ENCODE data around the gene KRTAP10-10.
"Not testable (repeated sequence)": the region's sequence is repeated elsewhere in the genome, so short reads cannot be mapped to it uniquely, and the experiment has no call there.

Gene KRTAP10-10

DNA sequence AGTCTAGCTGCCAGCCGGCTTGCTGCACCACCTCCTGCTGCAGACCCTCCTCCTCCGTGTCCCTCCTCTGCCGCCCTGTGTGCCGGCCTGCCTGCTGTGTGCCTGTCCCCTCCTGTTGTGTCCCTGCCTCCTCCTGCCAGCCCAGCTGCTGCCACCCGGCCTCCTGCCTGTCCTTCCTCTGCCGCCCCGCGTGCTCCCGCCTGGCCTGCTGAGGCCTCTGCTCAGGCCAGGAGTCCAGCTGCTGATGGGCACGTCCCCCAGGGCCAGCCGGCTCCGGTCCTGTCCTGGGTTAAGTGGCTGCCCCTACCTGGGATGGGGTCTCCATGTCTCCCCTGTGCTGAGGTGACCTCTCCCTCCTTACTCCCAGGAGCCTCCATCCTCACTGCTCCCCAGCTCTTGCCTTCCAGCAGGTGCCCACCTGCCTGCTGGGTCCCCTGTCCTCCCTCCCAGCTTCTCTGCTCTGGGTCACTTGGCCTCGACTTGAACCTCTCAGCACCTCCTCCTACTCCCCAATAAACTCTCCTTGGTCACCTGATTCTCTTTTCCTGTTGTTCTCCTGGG is 24.4 kb upstream of the KRTAP10-10 start:
- no peak overlapping the region for H3K4me3 ChIP-seq (ENCODE audit: low read length)
- no peak for TF ChIP-seq ZNF274 (IDR thresholded peaks at IDR 0.05; ENCODE audit: low read depth, low read length)

- H3K4me3 ChIP-seq (ENCODE audit: low read length) = no peak overlapping the region
- no peak for TF ChIP-seq ZNF274 (IDR thresholded peaks at IDR 0.05; ENCODE audit: low read depth, low read length)
Observed at GRCh38 chr21:44613386-44614155, 23.6 kb upstream of the KRTAP10-10 start.

DNA sequence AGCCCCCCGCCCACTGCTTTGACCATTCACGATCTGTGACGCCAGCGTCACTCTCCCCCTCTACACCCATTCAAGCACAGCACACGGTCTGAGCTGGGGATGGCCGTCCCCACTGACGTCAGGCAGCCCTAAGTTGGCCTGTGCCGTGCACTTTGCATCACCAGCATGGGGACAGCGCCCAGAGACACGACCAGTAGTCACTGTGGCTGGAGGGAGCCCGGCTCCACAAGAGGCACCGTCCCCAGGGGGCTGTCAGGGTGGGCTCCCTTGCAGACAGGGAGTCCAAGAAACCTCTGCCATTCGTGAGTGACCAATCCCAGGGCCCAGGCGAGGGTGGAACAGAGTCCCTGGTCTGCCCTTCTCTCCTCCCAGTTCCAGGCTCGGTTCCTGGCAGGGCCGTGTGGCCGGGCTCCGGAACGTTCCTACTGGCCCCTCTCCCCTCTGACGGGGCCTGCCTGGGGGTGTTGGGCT is 23.0 kb upstream of the KRTAP10-10 start:
- no peak for TF ChIP-seq ZNF274 (IDR thresholded peaks at IDR 0.05; ENCODE audit: low read depth, low read length)
- H3K4me3 ChIP-seq (ENCODE audit: low read length) = no peak overlapping the region

DNA sequence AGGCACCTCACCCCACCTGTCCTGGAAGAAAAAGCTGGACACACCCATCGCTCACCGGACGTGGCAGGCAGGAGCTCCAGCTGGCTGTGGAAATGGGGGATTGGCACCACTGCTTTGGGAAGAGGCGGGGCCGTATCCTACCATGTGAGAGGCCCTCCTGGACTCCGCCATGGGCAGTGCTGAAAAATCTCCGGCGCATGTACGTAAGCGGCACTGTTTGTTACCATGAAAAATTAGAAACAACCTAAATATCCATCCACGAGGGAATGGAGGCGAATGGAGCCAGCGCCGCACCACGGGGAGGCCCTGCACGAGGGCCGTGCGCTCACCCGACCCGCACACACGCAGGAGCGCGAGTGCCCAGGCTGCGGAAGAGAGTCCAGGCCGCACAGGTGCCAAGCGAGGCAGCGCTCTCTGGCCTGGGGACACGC is 22.2 kb upstream of the KRTAP10-10 start:
- H3K4me3 ChIP-seq (ENCODE audit: low read length) = no peak overlapping the region
- TF ChIP-seq ZNF274 (IDR thresholded peaks at IDR 0.05; ENCODE audit: low read depth, low read length) = no peak

DNA sequence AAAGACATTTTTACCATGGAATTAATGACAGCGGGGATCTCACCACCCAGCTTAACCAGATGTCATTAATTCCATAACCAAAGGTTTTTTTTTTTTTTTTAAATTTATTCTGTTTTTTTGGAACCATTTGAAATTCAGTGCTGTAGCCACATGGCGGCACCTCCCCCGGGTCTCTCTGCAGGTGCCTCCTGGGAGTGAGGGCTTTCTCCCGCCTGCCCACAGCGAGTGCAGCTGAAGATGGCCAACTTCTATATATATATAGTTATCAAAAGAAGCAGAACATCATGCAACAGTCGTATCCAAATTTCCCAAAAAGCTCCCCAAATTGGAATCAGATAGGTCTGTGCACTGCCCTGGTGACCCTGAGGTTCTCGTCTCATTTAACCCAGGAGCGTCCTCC is 21.7 kb upstream of the KRTAP10-10 start:
- H3K4me3 ChIP-seq (ENCODE audit: low read length) = no peak overlapping the region
- no peak for TF ChIP-seq ZNF274 (IDR thresholded peaks at IDR 0.05; ENCODE audit: low read depth, low read length)

DNA sequence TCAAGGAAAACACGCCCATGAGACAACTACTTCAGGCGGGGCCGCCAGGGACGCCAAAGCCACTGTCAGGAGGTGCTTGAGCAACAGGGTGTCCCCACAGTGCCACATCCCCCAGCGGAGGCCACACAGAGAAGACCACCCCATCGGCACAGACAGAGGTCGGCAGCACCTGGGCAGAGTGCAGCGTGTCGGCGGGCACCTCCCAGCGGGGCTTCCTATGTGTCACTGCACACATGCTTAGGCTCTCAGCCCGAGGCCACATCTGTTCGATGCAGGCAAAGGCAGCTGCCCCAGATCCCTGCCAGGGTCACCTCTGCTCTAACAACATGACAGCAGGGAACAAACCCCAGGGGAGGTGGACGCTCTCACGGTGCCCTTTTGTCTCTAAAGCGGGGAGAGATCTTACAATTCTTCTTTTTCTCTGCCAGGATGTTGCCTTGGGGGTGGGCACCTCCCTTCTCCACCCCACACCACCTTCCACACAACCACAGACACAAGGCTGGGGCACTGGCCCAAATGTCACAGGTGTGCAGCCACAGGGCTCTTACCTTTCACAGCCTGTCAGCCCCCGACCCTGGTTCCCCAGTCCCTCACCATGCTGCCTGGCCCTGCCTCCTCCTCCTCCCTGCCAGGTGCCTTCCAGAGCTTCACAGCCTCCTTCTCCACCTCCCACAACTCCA is 21.1 kb upstream of the KRTAP10-10 start:
- H3K4me3 ChIP-seq (ENCODE audit: low read length) = no peak overlapping the region
- no peak for TF ChIP-seq ZNF274 (IDR thresholded peaks at IDR 0.05; ENCODE audit: low read depth, low read length)

GRCh38 chr21:44616591-44616926 is 20.6 kb upstream of the KRTAP10-10 start:
- no peak overlapping the region for H3K4me3 ChIP-seq (ENCODE audit: low read length)
- TF ChIP-seq ZNF274 (IDR thresholded peaks at IDR 0.05; ENCODE audit: low read depth, low read length) = no peak

- TF ChIP-seq ZNF274 (IDR thresholded peaks at IDR 0.05; ENCODE audit: low read depth, low read length) = no peak
- no peak overlapping the region for H3K4me3 ChIP-seq (ENCODE audit: low read length)
Observed at GRCh38 chr21:44617071-44617501, 20.1 kb upstream of the KRTAP10-10 start.

DNA sequence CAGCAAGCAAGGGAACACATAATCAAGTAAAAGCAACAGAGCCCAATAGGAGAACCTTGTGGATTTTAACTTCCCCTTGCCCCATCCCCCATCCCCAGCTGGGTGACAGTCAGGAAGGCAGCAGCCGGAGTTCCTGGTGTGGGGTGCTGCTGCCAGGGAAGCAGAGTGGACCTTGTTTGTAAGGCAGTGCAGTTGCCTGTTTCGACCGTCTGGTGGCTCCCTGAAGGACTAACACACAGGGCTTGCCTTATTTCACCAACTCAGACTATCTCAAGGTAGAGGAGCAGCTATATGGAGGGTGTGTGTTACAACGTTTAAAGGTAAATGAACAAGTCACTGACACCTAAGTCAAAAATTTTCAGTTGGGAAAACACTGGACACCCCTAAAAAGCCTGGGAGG is 18.7 kb upstream of the KRTAP10-10 start:
- H3K4me3 ChIP-seq (ENCODE audit: low read length) = no peak overlapping the region
- no peak for TF ChIP-seq ZNF274 (IDR thresholded peaks at IDR 0.05; ENCODE audit: low read depth, low read length)

DNA sequence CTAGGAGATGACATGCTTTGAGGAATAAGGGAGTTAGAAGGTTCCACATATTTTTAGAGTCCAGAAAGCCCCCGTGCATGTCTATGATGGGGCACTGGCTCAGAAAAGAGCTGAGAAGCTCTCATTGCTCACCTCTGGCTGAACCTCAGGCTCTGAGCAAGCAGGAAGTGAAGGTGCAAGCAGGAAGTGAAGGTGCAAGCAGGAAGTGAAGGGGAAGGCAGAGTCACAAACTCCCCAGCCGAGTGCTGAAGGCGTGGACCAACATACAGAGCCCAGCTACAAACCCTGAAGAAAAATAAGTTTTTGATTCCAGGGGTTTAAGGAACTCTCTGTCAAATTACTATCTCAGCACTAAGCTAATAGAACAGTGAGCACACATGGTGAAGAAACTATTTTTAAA is 18.2 kb upstream of the KRTAP10-10 start:
- TF ChIP-seq ZNF274 (IDR thresholded peaks at IDR 0.05; ENCODE audit: low read depth, low read length) = no peak
- H3K4me3 ChIP-seq (ENCODE audit: low read length) = no peak overlapping the region

DNA sequence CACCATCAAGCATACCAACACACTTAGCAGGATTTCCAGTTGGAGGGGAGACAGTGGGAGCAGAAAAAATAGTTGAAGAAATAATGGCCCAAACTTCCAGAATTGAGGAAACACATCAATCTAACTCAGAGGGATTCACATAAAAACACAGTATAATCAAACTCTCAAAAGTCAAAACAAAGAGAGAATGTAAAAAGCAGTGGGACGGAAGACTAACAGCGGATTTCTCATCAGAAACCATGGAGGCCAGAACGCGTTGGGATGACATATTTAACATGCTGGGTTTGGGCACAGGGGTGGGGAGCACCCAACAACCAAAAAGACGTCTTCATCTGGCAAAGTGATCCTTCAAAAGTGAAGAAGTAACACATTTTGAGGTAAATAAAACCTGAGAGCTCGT is 17.3 kb upstream of the KRTAP10-10 start:
- H3K4me3 ChIP-seq (ENCODE audit: low read length) = no peak overlapping the region
- TF ChIP-seq ZNF274 (IDR thresholded peaks at IDR 0.05; ENCODE audit: low read depth, low read length) = no peak

GRCh38 chr21:44623575-44623974 is 13.6 kb upstream of the KRTAP10-10 start:
- TF ChIP-seq ZNF274 (IDR thresholded peaks at IDR 0.05; ENCODE audit: low read depth, low read length) = no peak
- H3K4me3 ChIP-seq (ENCODE audit: low read length) = no peak overlapping the region

GRCh38 chr21:44625756-44626155 is 11.4 kb upstream of the KRTAP10-10 start:
- no peak overlapping the region for H3K4me3 ChIP-seq (ENCODE audit: low read length)
- no peak for TF ChIP-seq ZNF274 (IDR thresholded peaks at IDR 0.05; ENCODE audit: low read depth, low read length)

GRCh38 chr21:44626262-44626661 is 10.9 kb upstream of the KRTAP10-10 start:
- no peak for TF ChIP-seq ZNF274 (IDR thresholded peaks at IDR 0.05; ENCODE audit: low read depth, low read length)

GRCh38 chr21:44626673-44627143 is 10.4 kb upstream of the KRTAP10-10 start, which contains the start of gene KRTAP10-9:
Gene KRTAP10-9, plus strand, starts transcription at chr21:44627093. Its CDS starts 79 bp downstream, at chr21:44627172.
- H3K4me3 ChIP-seq (ENCODE audit: low read length) = no peak within 1 kb of the TSS
- no peak for TF ChIP-seq ZNF274 (IDR thresholded peaks at IDR 0.05; ENCODE audit: low read depth, low read length)

More at GRCh38 chr21:44626262-44626661, 10.9 kb upstream of the KRTAP10-10 start:
- no peak overlapping the region for H3K4me3 ChIP-seq (ENCODE audit: low read length)

DNA sequence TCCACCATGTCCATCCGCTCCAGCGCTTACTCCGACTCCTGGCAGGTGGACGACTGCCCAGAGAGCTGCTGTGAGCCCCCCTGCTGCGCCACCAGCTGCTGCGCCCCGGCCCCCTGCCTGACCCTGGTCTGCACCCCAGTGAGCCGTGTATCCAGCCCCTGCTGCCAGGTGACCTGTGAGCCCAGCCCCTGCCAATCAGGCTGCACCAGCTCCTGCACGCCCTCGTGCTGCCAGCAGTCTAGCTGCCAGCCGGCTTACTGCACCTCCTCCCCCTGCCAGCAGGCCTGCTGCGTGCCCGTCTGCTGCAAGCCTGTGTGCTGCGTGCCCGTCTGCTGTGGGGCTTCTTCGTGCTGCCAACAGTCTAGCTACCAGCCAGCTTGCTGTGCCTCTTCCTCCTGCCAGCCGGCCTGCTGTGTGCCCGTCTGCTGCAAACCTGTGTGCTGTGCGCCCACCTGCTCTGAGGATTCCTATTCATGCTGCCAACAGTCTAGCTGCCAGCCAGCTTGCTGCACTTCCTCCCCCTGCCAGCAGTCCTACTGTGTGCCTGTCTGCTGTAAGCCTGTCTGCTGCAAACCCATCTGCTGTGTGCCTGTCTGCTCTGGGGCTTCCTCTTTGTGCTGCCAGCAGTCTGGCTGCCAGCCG is 9.9 kb upstream of the KRTAP10-10 start:
- H3K4me3 ChIP-seq (ENCODE audit: low read length) = not testable (repeated sequence)

DNA sequence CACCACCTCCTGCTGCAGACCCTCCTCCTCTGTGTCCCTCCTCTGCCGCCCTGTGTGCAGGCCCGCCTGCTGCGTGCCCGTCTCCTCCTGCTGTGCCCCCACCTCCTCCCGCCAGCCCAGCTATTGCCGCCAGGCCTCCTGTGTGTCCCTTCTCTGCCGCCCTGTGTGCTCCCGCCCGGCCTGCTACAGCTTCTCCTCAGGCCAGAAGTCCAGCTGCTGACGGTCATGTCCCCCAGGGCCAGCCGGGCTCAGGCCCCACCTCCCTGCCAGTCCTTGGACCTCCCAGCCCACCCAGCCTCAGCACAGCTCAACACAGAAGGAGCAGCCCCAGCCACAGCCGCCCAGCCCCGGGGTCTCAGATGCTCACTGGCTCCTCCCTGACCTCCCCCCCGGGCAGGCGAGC is 9.3 kb upstream of the KRTAP10-10 start:
- not testable (repeated sequence) for H3K4me3 ChIP-seq (ENCODE audit: low read length)
